K562 (cell line): ENCODE measurements around the gene GABRR2. TPM values are rescaled to one million over a fixed set of nuclear protein-coding genes. Genes with fewer than 3 reads are reported as not detected.

Source experiments
- CHD1 ChIP-seq: fragments of 200-600 bp; sonication (generic); IDR thresholded peaks from one replicate; pipeline ENCODE4 v1.6.1; 2012; ENCODE audit warnings: mild to moderate bottlenecking, moderate library complexity, low read length, inconsistent platforms
- EHMT2 ChIP-seq: fragments of 450-650 bp; IDR thresholded peaks from 2 replicates; pipeline ENCODE4 v1.6.1; 2018; ENCODE audit warnings: antibody characterized with exemption
- ELF1 ChIP-seq: fragments of 200-800 bp; sonication (Bioruptor generic); IDR thresholded peaks from 2 replicates; pipeline ENCODE4 v1.6.1; 2016; ENCODE audit warnings: missing genetic modification characterization, missing compliant biosample characterization
- STAG1 ChIP-seq: sonication (generic); formaldehyde crosslinking; IDR thresholded peaks from 2 replicates; pipeline ENCODE4 v1.5.0; 2020; ENCODE audit warnings: missing genetic modification reagents, borderline replicate concordance
- U2AF2 ChIP-seq: fragments of 200-400 bp; formaldehyde crosslinking; optimal IDR thresholded peaks from 2 replicates; pipeline ENCODE3; 2017; ENCODE audit warnings: low read depth, mild to moderate bottlenecking, low read length
- ZNF830 ChIP-seq: fragments of 250-450 bp; sonication (Bioruptor Pico); IDR thresholded peaks from 2 replicates; pipeline ENCODE4 v1.5.0; 2021; ENCODE audit warnings: mild to moderate bottlenecking
- polyA plus RNA-seq, 8 experiments: library from polyadenylated mRNA; depleted of rRNA in 4 of 8; stranded (reverse) in 5 of 8; unstranded in 3 of 8; fragments of >200 nt; fragmentation: Nextera tagmentation in 2 of 8; fragmentation: Illumina TruSeq in 1 of 8; extraction: Ambion mirVana in 2 of 8; extraction: Trizol in 1 of 8; gene quantifications; 2 replicates each; pipeline versions ENCODE4 v1.2.1 to v1.2.3, GENCODE V29; 2011 to 2014; ENCODE audit warnings: inconsistent platforms in 1 of 8, missing spikeins in 1 of 8
- total RNA-seq, 7 experiments: library from RNA; depleted of rRNA in 6 of 7; stranded (reverse); fragments of >200 nt in 6 of 7; fragmentation: Illumina TruSeq in 2 of 7; extraction: Trizol in 2 of 7; gene quantifications; 2 replicates each; pipeline versions ENCODE4 v1.2.1 to v1.2.3, GENCODE V29; 2011 to 2021; ENCODE audit warnings: low replicate concordance in 1 of 7
- TF ChIP-seq, protein P1 (sequence below): fragments of 250-450 bp; sonication (Bioruptor Pico); IDR thresholded peaks from 2 replicates; pipeline ENCODE4 v1.9.0; 2021; ENCODE audit warnings: mild to moderate bottlenecking, inconsistent platforms
- TF ChIP-seq, protein P2 (sequence below), 2 experiments: fragments of 450-650 bp; formaldehyde crosslinking in 1 of 2; IDR thresholded peaks; 2 replicates each; pipeline versions ENCODE4 v1.4.0 to v1.6.1; 2014 to 2020; ENCODE audit warnings: mild to moderate bottlenecking in 2 of 2, borderline replicate concordance in 1 of 2, low read depth in 1 of 2
- TF ChIP-seq, protein P3 (sequence below): fragments of 450-650 bp; IDR thresholded peaks from 2 replicates; pipeline ENCODE4 v1.6.1; 2016

GABRR2 gene
- total and polyA plus RNA-seq, 9 of the 15 experiments (the other 6 are each of a cell fraction or from before 2014, with no cell fraction given): 0.09 to 0.13 (median 0.10) TPM; not detected in 6

DNA sequence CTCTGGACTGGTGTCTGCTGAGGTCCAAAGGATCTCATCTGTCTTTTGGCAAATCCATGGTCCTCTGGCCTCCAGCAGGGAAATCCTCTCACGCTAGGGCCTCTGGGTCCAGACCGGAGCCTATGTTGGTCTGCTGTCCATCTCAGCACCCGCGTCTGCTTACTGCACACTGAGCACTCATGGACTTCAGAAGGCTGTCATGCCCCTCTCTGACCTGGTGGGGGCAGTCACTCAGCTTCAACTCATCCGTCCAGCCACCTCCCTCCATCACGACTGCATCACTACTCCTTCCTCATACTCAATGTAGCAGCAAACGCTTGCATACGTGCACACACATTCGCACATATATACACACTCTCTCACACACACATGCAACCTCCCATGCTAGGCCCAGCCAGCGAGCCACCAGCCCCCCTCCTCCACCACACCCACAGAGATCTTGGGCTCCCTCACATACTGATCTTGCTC, 33.3 kb downstream of the GABRR2 start (continued):
- TF ChIP-seq ELF1 (tag): no peak
- TF ChIP-seq, protein P1, sequence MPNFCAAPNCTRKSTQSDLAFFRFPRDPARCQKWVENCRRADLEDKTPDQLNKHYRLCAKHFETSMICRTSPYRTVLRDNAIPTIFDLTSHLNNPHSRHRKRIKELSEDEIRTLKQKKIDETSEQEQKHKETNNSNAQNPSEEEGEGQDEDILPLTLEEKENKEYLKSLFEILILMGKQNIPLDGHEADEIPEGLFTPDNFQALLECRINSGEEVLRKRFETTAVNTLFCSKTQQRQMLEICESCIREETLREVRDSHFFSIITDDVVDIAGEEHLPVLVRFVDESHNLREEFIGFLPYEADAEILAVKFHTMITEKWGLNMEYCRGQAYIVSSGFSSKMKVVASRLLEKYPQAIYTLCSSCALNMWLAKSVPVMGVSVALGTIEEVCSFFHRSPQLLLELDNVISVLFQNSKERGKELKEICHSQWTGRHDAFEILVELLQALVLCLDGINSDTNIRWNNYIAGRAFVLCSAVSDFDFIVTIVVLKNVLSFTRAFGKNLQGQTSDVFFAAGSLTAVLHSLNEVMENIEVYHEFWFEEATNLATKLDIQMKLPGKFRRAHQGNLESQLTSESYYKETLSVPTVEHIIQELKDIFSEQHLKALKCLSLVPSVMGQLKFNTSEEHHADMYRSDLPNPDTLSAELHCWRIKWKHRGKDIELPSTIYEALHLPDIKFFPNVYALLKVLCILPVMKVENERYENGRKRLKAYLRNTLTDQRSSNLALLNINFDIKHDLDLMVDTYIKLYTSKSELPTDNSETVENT (CRISPR knock-in tag): no peak
- TF ChIP-seq CHD1: no peak
- TF ChIP-seq, protein P2, sequence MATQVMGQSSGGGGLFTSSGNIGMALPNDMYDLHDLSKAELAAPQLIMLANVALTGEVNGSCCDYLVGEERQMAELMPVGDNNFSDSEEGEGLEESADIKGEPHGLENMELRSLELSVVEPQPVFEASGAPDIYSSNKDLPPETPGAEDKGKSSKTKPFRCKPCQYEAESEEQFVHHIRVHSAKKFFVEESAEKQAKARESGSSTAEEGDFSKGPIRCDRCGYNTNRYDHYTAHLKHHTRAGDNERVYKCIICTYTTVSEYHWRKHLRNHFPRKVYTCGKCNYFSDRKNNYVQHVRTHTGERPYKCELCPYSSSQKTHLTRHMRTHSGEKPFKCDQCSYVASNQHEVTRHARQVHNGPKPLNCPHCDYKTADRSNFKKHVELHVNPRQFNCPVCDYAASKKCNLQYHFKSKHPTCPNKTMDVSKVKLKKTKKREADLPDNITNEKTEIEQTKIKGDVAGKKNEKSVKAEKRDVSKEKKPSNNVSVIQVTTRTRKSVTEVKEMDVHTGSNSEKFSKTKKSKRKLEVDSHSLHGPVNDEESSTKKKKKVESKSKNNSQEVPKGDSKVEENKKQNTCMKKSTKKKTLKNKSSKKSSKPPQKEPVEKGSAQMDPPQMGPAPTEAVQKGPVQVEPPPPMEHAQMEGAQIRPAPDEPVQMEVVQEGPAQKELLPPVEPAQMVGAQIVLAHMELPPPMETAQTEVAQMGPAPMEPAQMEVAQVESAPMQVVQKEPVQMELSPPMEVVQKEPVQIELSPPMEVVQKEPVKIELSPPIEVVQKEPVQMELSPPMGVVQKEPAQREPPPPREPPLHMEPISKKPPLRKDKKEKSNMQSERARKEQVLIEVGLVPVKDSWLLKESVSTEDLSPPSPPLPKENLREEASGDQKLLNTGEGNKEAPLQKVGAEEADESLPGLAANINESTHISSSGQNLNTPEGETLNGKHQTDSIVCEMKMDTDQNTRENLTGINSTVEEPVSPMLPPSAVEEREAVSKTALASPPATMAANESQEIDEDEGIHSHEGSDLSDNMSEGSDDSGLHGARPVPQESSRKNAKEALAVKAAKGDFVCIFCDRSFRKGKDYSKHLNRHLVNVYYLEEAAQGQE (IDR thresholded peaks at IDR 0.05; ENCODE audit: borderline replicate concordance): peak; percentile 96
- TF ChIP-seq, protein P2 (CRISPR knock-in tag; IDR thresholded peaks at IDR 0.05; ENCODE audit: low read depth): peak; percentile 89
- TF ChIP-seq STAG1 (CRISPR knock-in tag): no peak
- TF ChIP-seq EHMT2: peak; percentile 90
- TF ChIP-seq U2AF2: no peak
- TF ChIP-seq ZNF830 (CRISPR knock-in tag): no peak
- TF ChIP-seq, protein P3, sequence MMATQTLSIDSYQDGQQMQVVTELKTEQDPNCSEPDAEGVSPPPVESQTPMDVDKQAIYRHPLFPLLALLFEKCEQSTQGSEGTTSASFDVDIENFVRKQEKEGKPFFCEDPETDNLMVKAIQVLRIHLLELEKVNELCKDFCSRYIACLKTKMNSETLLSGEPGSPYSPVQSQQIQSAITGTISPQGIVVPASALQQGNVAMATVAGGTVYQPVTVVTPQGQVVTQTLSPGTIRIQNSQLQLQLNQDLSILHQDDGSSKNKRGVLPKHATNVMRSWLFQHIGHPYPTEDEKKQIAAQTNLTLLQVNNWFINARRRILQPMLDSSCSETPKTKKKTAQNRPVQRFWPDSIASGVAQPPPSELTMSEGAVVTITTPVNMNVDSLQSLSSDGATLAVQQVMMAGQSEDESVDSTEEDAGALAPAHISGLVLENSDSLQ: peak; percentile 63
